Mononuclear cell (primary cell): Measurements from ENCODE around the gene CRADD. TPM values are rescaled to one million over a fixed set of nuclear protein-coding genes. Genes with fewer than 3 reads are reported as not detected.

ENCODE experiments used
- H3K27me3 ChIP-seq: 2 replicates; pipeline ENCODE4 v1.6.0; 2011; ENCODE audit warnings: low read length, control low read depth; ENCODE audit not compliant: insufficient read depth
- H3K4me1 ChIP-seq: 2 replicates; pipeline ENCODE4 v1.5.1; 2011; ENCODE audit warnings: mild to moderate bottlenecking, low read length, control low read depth; ENCODE audit not compliant: insufficient read depth
- H3K4me3 ChIP-seq: 2 replicates; pipeline ENCODE4 v1.5.1; 2011; ENCODE audit warnings: mild to moderate bottlenecking, low read length, moderate library complexity
- H3K9me3 ChIP-seq: 2 replicates; pipeline ENCODE4 v1.5.1; 2011; ENCODE audit warnings: low read depth, mild to moderate bottlenecking, control low read depth, low read length
- total RNA-seq: library from RNA; depleted of rRNA; stranded (reverse); fragments of >200 nt; gene quantifications from one replicate; pipeline ENCODE4 v1.2.3, GENCODE V29; 2012

CRADD gene
- total RNA-seq, 1 donor, result 7.5 TPM

DNA sequence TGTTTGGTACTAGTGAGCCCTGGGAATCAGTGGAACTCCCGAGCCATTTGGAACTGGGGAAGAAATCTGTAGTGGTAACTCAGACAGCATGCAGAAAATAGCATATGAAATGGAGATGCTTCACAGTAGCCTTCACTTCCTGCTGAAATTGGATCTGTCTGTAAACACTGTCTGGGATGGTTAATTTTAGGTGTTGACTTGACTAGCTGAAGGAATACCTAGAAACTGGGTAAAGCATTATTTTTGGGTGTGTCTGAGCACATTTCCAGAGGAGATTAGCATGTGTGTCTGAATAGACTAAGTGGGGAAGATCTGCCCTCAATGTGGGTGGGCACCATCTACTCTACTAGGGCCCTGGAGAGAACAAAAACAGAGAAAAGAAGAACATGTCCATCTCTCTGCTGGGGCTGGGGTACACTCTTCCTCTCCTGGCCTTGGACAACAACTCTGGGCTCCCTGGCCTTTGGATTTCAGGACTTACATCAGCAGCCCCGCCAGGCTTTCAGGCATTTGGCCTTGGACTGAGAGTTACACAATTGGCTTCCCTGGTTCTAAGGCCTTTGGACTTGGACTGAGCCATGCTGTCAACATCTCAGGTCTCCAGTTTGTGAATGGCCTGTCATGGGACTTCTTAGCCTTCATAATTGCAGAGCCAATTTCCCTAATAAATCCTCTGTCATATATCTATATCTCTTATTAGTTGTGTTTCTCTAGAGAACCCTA lies 14.0 kb upstream of the CRADD start:
- no peaks in the 10 kb centered on the region for H3K4me1 ChIP-seq
- no peaks in the 10 kb centered on the region for H3K27me3 ChIP-seq
- no peak overlapping the region for H3K4me3 ChIP-seq
- H3K9me3 ChIP-seq, result no peaks in the 10 kb centered on the region

DNA sequence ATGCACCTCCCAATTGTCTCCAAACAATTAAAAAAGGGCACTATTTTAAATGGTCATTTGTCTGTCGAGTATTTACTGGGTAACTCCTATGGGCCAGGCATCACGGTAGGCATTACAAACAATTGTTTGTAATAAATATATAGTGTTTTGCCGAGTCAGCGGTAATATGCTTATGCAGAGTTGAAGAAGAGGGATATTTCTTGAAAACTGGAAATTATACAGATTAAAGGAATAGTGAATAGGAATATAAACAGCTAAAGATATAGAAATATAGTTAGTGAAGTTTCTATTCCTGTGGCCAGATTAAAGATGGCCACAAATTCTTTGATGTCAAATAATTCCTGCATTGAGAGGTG lies 13.5 kb upstream of the CRADD start:
- Histone ChIP-seq H3K4me3 (no peak overlapping the region), H3K4me1 (no peaks in the 10 kb centered on the region), H3K27me3 (no peaks in the 10 kb centered on the region), H3K9me3 (no peaks in the 10 kb centered on the region)

DNA sequence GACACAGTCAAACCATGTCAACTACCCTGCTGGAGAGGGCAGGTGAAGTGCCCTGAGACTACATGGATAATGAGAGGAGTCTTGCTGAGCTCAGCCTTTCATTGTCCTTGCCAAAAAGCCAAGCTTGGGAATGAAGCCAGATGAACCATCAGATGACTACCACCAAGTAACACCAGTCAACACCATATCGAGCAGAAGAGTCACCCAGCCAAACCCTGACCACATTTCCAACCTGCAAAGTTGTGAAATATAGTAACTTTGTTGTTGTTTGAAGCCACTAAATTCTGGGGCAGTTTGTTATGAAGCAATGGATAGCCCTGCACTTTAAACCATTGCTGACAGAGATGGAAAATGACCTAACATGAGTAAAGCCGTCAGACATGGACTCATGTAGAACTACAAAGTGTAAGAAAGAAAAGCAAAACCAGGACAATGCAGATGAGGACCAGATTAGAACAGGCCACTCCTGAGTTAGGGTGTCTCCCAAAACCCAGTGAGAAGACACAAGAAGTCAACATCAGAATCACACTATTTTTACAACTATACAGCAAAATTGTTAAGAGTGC lies 12.5 kb upstream of the CRADD start:
- Histone ChIP-seq H3K4me3 (no peak overlapping the region), H3K4me1 (no peaks in the 10 kb centered on the region), H3K9me3 (no peaks in the 10 kb centered on the region), H3K27me3 (no peaks in the 10 kb centered on the region)

DNA sequence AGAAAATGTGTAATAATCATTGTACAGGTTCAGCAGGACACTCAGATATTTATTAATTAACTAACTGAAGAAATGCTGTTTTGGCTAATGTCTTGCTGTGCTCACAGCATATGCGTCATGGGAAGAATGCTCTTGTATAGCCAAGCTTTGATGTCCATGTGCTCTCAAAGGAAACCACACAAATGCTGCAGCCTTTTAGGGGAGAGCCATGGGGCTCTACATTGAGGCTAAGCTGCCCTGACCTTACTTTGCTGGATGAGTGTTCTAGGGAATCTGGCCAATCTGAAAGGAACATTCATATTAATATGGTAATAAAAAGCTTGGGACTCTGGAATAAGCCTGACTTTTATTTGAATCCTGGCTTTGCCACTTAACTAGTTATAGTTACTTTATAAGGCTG lies 9.5 kb upstream of the CRADD start:
- H3K4me3 ChIP-seq, result no peak overlapping the region
- no peaks in the 10 kb centered on the region for H3K9me3 ChIP-seq
- H3K27me3 ChIP-seq, result no peaks in the 10 kb centered on the region
- no peaks in the 10 kb centered on the region for H3K4me1 ChIP-seq

DNA sequence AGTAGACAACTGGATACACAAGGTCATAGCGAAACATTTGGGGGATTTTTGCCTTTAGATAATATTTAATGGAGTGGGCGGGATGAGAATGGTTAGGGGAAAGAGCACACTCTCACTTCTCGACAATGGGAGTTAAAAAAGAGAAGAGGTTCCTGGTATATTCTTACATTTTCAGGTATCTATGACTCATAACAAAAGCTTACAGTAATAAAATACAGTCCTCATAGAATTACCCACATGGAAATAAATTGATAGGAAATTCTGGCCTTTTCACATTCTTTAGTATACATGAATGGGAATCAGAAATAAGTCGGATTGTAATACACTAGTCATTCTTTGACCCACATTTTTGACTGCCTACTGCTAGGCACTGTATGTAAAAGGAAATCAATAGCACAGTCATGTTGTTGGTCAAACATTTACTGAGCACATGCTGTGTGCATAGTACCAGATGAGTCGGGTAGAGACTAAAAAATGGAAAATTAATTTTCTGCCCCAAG lies 8.2 kb upstream of the CRADD start:
- H3K9me3 ChIP-seq, result no peaks in the 10 kb centered on the region
- H3K27me3 ChIP-seq, result peaks cover 5% of the 10 kb centered on the region
- H3K4me3 ChIP-seq, result no peak overlapping the region
- no peaks in the 10 kb centered on the region for H3K4me1 ChIP-seq

DNA sequence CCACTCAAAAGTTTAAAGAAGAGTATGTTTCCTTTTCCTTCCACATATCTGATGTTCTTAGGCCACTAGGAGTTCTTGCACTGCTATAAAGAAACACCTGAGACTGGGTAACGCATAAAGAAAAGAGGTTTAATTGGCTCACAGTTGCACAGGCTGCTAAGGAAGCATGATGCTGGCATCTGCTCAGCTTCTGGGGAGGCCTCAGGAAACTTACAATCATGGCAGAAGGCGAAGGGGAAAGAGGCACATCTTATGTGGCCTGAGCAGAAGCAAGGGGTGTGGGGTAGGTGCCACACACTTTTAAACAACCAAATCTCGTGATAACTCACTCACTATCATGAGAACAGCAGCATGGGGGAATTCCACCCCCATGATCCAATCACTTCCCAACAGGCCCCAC lies 7.7 kb upstream of the CRADD start:
- Histone ChIP-seq H3K4me3 (no peak overlapping the region), H3K9me3 (no peaks in the 10 kb centered on the region)

DNA sequence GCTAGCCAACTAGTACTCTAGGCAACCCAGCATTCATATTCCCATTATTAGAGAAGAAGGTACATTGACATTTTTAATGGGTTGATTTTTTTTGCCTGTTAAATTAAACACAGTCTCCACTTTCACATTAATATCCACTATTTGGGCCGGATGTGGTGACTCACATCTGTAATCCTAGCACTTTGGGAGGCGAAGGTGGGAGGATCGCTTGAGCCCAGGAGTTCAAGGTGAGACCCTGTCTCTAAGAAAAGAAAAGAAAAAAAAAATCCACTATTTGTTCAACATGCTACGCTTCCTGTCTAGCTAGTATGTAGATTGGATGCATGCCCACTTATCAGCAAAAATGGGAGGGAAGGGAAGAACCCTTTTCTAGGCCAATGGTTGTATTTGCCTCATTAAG lies 7.1 kb upstream of the CRADD start:
- Histone ChIP-seq H3K4me3 (no peak overlapping the region), H3K9me3 (no peaks in the 10 kb centered on the region), H3K4me1 (no peaks in the 10 kb centered on the region), H3K27me3 (peaks cover 8% of the 10 kb centered on the region)

More for the DNA sequence above, 7.7 kb upstream of the CRADD start:
- no peaks in the 10 kb centered on the region for H3K4me1 ChIP-seq
- peaks cover 8% of the 10 kb centered on the region for H3K27me3 ChIP-seq

DNA sequence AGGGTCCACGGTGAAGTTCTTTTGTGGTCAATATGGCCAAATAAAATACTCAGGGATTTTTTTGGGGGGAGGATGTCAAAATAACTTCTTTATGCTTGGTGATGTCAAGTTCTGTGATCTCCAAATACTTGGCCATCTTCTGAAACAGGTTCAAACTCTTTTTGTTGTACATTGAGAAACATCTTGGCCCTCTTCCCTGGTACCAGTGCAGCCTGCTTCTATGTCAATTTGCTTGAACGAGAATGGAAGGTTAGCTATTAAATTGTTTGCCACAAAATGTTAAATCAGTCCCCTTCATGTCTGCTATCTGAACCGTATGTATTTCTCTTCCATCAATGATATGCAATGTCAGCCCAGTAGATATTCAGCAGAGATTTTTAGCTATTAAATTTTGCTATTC lies 6.1 kb upstream of the CRADD start:
- no peaks in the 10 kb centered on the region for H3K4me1 ChIP-seq
- peaks cover 8% of the 10 kb centered on the region for H3K27me3 ChIP-seq
- no peaks in the 10 kb centered on the region for H3K9me3 ChIP-seq
- no peak overlapping the region for H3K4me3 ChIP-seq

DNA sequence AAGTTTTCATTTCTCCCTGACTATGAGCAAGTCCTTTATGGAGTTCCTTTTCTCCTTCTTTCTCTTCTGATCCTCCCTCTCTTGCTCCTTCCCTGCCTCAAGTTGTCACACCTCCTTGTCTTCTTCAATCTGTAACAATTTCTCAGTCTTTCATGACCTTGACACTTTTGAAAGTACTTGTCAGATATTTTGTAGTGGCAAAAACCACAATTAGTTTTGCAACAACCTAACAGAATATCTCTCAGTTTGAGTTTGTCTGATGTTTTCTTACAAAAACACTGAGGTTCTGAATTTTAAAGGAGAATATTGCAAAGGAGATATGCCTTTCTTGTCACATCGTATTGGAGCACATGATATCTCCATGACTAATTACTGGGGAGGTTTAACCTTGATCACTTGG lies 4.1 kb upstream of the CRADD start:
- peaks cover 8% of the 10 kb centered on the region for H3K4me1 ChIP-seq
- peaks cover 8% of the 10 kb centered on the region for H3K27me3 ChIP-seq
- H3K4me3 ChIP-seq, result no peak overlapping the region
- H3K9me3 ChIP-seq, result no peaks in the 10 kb centered on the region

DNA sequence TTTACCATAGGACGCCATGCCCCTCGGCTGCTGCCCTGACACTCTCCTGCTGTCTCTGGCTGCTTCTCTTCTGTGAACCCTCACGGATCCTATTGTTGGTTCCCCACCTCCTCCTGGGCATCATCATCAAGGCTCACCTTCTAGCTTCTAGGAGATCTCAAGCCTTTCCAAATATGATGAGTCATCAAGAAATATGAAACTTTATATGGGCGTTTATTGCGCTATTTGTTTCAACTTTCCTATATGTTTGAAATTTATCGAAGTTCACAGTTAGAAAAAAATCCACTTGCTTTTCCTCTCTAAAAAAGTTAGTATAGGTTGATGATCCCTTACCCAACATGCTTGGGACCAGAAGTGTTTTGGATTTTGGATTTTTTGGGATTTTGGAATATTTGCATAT lies 2.8 kb upstream of the CRADD start:
- no peaks in the 10 kb centered on the region for H3K9me3 ChIP-seq
- H3K27me3 ChIP-seq, result peaks cover 8% of the 10 kb centered on the region
- H3K4me1 ChIP-seq, result peaks cover 14% of the 10 kb centered on the region
- no peak overlapping the region for H3K4me3 ChIP-seq

DNA sequence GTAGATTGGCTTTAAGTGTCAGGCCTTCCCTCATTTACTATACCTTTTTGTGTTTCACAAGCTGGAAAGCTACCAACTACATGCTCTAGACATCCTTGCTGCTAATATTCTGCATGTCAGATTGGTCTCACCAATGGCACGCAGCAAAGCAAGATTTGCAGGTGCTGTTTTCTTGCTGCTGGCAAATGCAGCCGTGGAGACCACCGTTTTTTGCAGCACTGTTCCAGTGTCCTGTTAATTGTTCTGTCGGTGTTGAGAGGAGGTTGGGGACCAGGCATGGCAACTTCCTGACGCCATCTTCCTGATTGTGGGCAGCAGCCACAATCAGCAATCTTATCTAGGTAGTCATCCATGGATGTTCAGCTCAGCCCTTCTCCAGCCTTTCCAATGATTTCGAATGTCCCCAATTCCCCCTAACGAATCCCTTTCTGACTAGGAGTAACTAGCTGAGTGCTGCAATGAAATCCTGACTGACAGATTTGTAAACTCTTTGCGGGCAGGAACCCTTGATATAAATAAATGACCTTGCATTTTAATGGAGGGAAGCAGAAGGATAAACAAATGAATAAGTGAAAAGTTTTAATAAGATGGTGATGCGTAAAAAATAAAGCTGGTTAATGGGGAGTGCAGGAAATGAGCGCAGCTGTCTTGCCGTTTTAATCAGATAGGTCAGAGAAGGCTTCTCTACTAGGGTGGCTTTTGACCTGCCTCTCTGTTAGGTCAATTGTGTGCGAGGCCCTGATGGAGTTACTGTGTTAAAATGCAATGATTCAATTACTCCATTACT lies 574 bp upstream of the CRADD start:
- Histone ChIP-seq H3K4me1 (peaks cover 14% of the 10 kb centered on the region), H3K9me3 (no peaks in the 10 kb centered on the region), H3K4me3 (peak overlapping the region; percentile 64), H3K27me3 (peaks cover 8% of the 10 kb centered on the region)

DNA sequence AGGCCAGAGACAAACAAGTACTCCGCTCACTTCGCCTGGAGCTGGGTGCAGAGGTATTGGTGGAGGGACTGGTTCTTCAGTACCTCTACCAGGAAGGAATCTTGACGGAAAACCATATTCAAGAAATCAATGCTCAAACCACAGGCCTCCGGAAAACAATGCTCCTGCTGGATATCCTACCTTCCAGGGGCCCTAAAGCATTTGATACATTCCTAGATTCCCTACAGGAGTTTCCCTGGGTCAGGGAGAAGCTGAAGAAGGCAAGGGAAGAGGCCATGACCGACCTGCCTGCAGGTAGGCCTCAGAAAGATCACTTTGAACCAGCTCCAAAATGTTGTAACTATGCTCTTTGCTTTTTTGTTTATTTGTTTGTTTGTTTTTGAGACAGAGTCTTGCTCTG lies 1.6 kb downstream of the CRADD start:
- H3K4me1 ChIP-seq, result peaks cover 14% of the 10 kb centered on the region
- no peaks in the 10 kb centered on the region for H3K9me3 ChIP-seq
- H3K4me3 ChIP-seq, result no peak overlapping the region
- H3K27me3 ChIP-seq, result peaks cover 4% of the 10 kb centered on the region

DNA sequence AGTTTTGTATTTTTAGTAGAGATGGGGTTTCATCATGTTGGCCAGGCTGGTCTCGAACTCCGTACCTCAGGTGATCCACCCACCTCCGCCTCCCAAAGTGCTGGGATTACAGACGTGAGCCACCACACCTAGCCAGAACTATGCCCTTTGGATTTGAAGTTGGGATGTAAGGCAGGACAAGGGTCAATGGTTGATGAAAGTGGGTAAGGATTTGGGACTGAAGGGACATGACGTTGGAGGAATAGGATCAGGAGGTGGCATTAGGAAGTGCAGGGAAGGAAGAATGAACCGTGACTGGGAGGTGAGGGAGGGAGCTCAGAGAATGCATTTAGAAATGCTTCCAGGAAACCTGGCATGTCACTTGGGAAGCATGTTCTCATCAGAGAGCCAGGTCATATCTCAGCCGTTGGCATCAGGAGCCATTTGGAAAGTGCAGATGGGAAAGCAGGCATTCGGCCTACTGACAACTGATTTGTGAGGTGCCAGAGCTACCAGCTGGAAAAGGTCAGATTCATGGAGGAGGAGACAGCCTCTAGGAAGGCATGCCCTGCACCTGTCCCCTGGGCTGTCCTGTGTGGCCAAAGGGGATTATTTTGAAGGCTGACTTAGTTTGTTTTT lies 2.2 kb downstream of the CRADD start:
- H3K4me1 ChIP-seq, result peaks cover 18% of the 10 kb centered on the region
- H3K4me3 ChIP-seq, result no peak overlapping the region
- H3K27me3 ChIP-seq, result no peaks in the 10 kb centered on the region
- H3K9me3 ChIP-seq, result no peaks in the 10 kb centered on the region

DNA sequence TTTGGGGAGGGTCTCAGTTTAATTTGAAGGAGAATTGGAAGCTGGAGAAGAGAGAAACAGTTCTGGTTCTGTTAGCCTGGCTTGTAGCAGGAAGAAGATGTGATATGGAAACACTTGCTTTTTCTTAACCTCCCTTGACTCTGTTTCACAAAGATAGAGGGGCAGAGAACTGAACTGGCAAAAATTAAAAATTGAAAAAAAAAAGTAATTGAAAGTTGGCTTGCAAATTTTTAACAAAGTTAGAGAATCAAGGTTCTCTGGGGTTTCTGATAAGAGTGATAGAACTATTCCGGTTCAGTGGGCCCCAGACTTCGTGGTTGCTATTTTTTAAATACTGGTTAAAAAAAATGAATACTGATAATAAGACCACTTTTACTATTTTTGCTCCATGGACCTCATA lies 2.8 kb downstream of the CRADD start:
- peaks cover 22% of the 10 kb centered on the region for H3K4me1 ChIP-seq
- no peaks in the 10 kb centered on the region for H3K9me3 ChIP-seq
- no peak overlapping the region for H3K4me3 ChIP-seq
- no peaks in the 10 kb centered on the region for H3K27me3 ChIP-seq

DNA sequence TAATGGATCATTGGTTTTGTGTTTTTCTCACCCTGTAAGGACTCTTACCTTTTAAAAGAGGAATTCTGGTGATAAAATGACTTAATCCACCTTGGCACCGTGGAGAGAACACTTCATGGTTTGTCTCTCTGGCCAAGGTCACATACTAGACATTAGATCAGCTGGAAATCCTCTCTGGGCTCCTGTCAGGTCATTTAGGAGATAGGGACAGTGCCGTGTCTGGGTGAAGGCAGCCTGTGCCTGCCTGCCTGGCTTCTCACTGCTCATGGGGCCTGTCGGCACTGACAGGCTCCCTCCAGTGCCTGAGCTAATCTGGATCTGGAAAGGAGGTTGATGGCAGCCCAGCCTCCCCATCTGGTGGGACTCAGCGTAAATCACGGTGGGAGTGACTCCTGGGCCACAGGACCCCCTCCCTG lies 5.7 kb downstream of the CRADD start:
- no peaks in the 10 kb centered on the region for H3K27me3 ChIP-seq
- H3K9me3 ChIP-seq, result no peaks in the 10 kb centered on the region
- peaks cover 16% of the 10 kb centered on the region for H3K4me1 ChIP-seq
- no peak overlapping the region for H3K4me3 ChIP-seq
